Progenitor cell of endocrine pancreas (in vitro differentiated cells): ENCODE data around the gene SCFD2. TPM values are rescaled to one million over a fixed set of nuclear protein-coding genes. Genes with fewer than 3 reads are reported as not detected.
"Not testable (repeated sequence)": the region's sequence is repeated elsewhere in the genome, so short reads cannot be mapped to it uniquely, and the experiment has no call there.

Experiments used
- DNase-seq: peaks from one replicate; pipeline ENCODE4 v3.0.0; 2021; ENCODE audit warnings: low spot score; ENCODE audit not compliant: unreplicated experiment
- H3K27ac Mint-ChIP-seq: 2 replicates; pipeline ENCODE4 v1.8.0; 2021; ENCODE audit warnings: mild to moderate bottlenecking, moderate library complexity, mixed read lengths
- H3K27me3 Mint-ChIP-seq: 2 replicates; pipeline ENCODE4 v1.8.0; 2021; ENCODE audit warnings: mixed read lengths
- H3K36me3 Mint-ChIP-seq: 2 replicates; pipeline ENCODE4 v1.8.0; 2022; ENCODE audit warnings: mixed read lengths; ENCODE audit not compliant: insufficient read depth
- H3K4me1 Mint-ChIP-seq: 2 replicates; pipeline ENCODE4 v1.8.0; 2021; ENCODE audit warnings: low read depth, mixed read lengths
- H3K4me3 Mint-ChIP-seq: 2 replicates; pipeline ENCODE4 v1.8.0; 2021; ENCODE audit warnings: low read depth, mild to moderate bottlenecking, moderate library complexity, mixed read lengths
- H3K9me3 Mint-ChIP-seq: 2 replicates; pipeline ENCODE4 v1.8.0; 2021; ENCODE audit warnings: low read depth, mixed read lengths
- CTCF ChIP-seq: fragments of 200-600 bp; sonication (generic); IDR thresholded peaks from one replicate; pipeline ENCODE4 v1.5.0; 2021; ENCODE audit warnings: antibody characterized with exemption, mild to moderate bottlenecking; ENCODE audit not compliant: unreplicated experiment
- total RNA-seq: library from RNA; stranded (reverse); gene quantifications from 2 replicates; pipeline ENCODE4 v1.2.1, GENCODE V29; 2021

Gene SCFD2
- total RNA-seq, 1 donor from 2014 or later, result 12.5 TPM

- no peaks in the 10 kb centered on the region for H3K27me3 Mint-ChIP-seq
- DNase-seq, result no peak
- H3K4me3 Mint-ChIP-seq, result no peak overlapping the region
- H3K4me1 Mint-ChIP-seq, result peaks cover 19% of the 10 kb centered on the region
- H3K36me3 Mint-ChIP-seq, result peaks cover 1% of the 10 kb centered on the region
- no peak for TF ChIP-seq CTCF
- no peak overlapping the region for H3K27ac Mint-ChIP-seq
- H3K9me3 Mint-ChIP-seq, result peaks cover 6% of the 10 kb centered on the region
Observed at GRCh38 chr4:53061091-53061850, 304.6 kb downstream of the SCFD2 start.

GRCh38 chr4:53060278-53060677, 305.6 kb downstream of the SCFD2 start:
- no peak overlapping the region for H3K4me3 Mint-ChIP-seq
- TF ChIP-seq CTCF, result no peak
- H3K27ac Mint-ChIP-seq, result no peak overlapping the region
- no peaks in the 10 kb centered on the region for H3K27me3 Mint-ChIP-seq
- peaks cover 25% of the 10 kb centered on the region for H3K4me1 Mint-ChIP-seq
- peaks cover 1% of the 10 kb centered on the region for H3K36me3 Mint-ChIP-seq
- no peak for DNase-seq
- peaks cover 6% of the 10 kb centered on the region for H3K9me3 Mint-ChIP-seq

- no peak overlapping the region for H3K4me3 Mint-ChIP-seq
- no peak for DNase-seq
- peaks cover 29% of the 10 kb centered on the region for H3K4me1 Mint-ChIP-seq
- H3K9me3 Mint-ChIP-seq, result peaks cover 6% of the 10 kb centered on the region
- peaks cover 1% of the 10 kb centered on the region for H3K36me3 Mint-ChIP-seq
- TF ChIP-seq CTCF, result no peak
- H3K27me3 Mint-ChIP-seq, result no peaks in the 10 kb centered on the region
- H3K27ac Mint-ChIP-seq, result no peak overlapping the region
Observed at GRCh38 chr4:53059871-53060270, 306.0 kb downstream of the SCFD2 start.

GRCh38 chr4:53059256-53059655, 306.6 kb downstream of the SCFD2 start:
- DNase-seq, result no peak
- H3K36me3 Mint-ChIP-seq, result peaks cover 1% of the 10 kb centered on the region
- H3K27ac Mint-ChIP-seq, result no peak overlapping the region
- H3K4me1 Mint-ChIP-seq, result peaks cover 32% of the 10 kb centered on the region
- H3K4me3 Mint-ChIP-seq, result no peak overlapping the region
- no peaks in the 10 kb centered on the region for H3K27me3 Mint-ChIP-seq
- H3K9me3 Mint-ChIP-seq, result peaks cover 6% of the 10 kb centered on the region
- TF ChIP-seq CTCF, result no peak

GRCh38 chr4:53057679-53058078, 308.2 kb downstream of the SCFD2 start:
- no peak for DNase-seq
- H3K27me3 Mint-ChIP-seq, result no peaks in the 10 kb centered on the region
- peaks cover 6% of the 10 kb centered on the region for H3K9me3 Mint-ChIP-seq
- peaks cover 3% of the 10 kb centered on the region for H3K36me3 Mint-ChIP-seq
- H3K4me3 Mint-ChIP-seq, result no peak overlapping the region
- H3K27ac Mint-ChIP-seq, result no peak overlapping the region
- no peak for TF ChIP-seq CTCF
- peaks cover 30% of the 10 kb centered on the region for H3K4me1 Mint-ChIP-seq

GRCh38 chr4:53057108-53057507, 308.8 kb downstream of the SCFD2 start:
- H3K4me3 Mint-ChIP-seq, DNase-seq, H3K9me3 Mint-ChIP-seq, H3K36me3 Mint-ChIP-seq, H3K27me3 Mint-ChIP-seq: not testable (repeated sequence)
- Mint-ChIP-seq H3K27ac (peak overlapping the region; percentile 87), H3K4me1 (peaks cover 29% of the 10 kb centered on the region)
